Transverse colon (tissue), 4 donors: ENCODE measurements around the gene TIMD4. TPM values are rescaled to one million over a fixed set of nuclear protein-coding genes. Genes with fewer than 3 reads are reported as not detected.
"Not testable (repeated sequence)": the region's sequence is repeated elsewhere in the genome, so short reads cannot be mapped to it uniquely, and the experiment has no call there.

ENCODE experiments used
- DNase-seq: peaks from one replicate; pipeline ENCODE4 v3.0.0-alpha.2; 2019
- H3K27ac ChIP-seq, 4 donors: fragments of 200-600 bp; sonication (generic); 2 replicates each; pipeline ENCODE4 v1.5.1; 2016 to 2018; ENCODE audit warnings: inconsistent platforms in 4 of 4
- H3K27me3 ChIP-seq: fragments of 200-600 bp; sonication (generic); 2 replicates; pipeline ENCODE4 v1.5.1; 2017; ENCODE audit warnings: inconsistent platforms
- H3K36me3 ChIP-seq, 4 donors: fragments of 200-600 bp; sonication (generic); 2 replicates each; pipeline ENCODE4 v1.5.1; 2017 to 2019; ENCODE audit warnings: inconsistent platforms in 4 of 4
- H3K4me1 ChIP-seq, 4 donors: fragments of 200-600 bp; sonication (generic); 2 replicates each; pipeline ENCODE4 v1.5.1; 2017 to 2020; ENCODE audit warnings: inconsistent platforms in 4 of 4
- H3K4me3 ChIP-seq, 4 donors: fragments of 200-600 bp; sonication (generic); 1 replicate in 1 of 4; 2 replicates in 3 of 4; pipeline versions ENCODE4 v1.5.1 to v1.6.1; 2017 to 2019; ENCODE audit warnings: inconsistent platforms in 4 of 4
- H3K9me3 ChIP-seq, 2 donors: fragments of 200-600 bp; sonication (generic); 2 replicates each; pipeline ENCODE4 v1.5.1; 2017 to 2019; ENCODE audit warnings: inconsistent platforms in 2 of 2
- EP300 ChIP-seq: sonication (generic); formaldehyde crosslinking; IDR thresholded peaks from one replicate; pipeline ENCODE4 v1.6.1; 2017; ENCODE audit warnings: antibody characterized with exemption, low read depth
- POLR2A ChIP-seq: fragments of 450-650 bp; IDR thresholded peaks from one replicate; pipeline ENCODE4 v1.6.1; 2016; ENCODE audit warnings: antibody characterized with exemption, mild to moderate bottlenecking, moderate library complexity
- POLR2AphosphoS5 ChIP-seq, 3 donors: sonication (generic); formaldehyde crosslinking; IDR thresholded peaks; one replicate each; pipeline ENCODE4 v1.6.1; 2016; ENCODE audit warnings: antibody characterized with exemption in 3 of 3
- WGBS, 2 donors: methylation state at CpG; one replicate each; pipeline ENCODE4 v1.1.5; 2018; ENCODE audit warnings: low coverage in 1 of 2; 5-methylcytosine and 5-hydroxymethylcytosine counted together
- in situ Hi-C, 4 donors: fragments of 200-750 bp; cut with MboI; loops; one replicate each; pipeline versions ENCODE4 v1.15.0 to v1.15.1; 2017; ENCODE audit warnings: low sequenced_read_pairs in 3 of 4, low pct_ligation_motif_present in 1 of 4, low pct_unique_long_range_greater_than_20kb in 1 of 4
- intact Hi-C: fragments of 100-400 bp; cut with DNase I; formaldehyde crosslinking; loops from one replicate; pipeline ENCODE4 v1.15.1; 2023; ENCODE audit warnings: low total_unique reads
- total RNA-seq, 4 donors: library from RNA; depleted of rRNA; stranded (reverse); fragments of >200 nt; gene quantifications; one replicate each; pipeline ENCODE4 v1.1.0, GENCODE V29; 2016
- TF ChIP-seq, protein P1 (sequence below), 5 experiments: fragments of 200-600 bp in 3 of 5; fragments of 450-650 bp in 2 of 5; sonication (generic) in 3 of 5; IDR thresholded peaks; 1 replicate in 2 of 5; 2 replicates in 3 of 5; pipeline ENCODE4 v1.5.1; 2016 to 2017; ENCODE audit warnings: antibody characterized with exemption in 5 of 5, inconsistent platforms in 3 of 5, mild to moderate bottlenecking in 2 of 5, moderate library complexity in 1 of 5

TIMD4 gene
- total RNA-seq, 4 donors from 2014 or later: 1.4 to 3.0 (median 2.3) TPM

GRCh38 chr5:156949424-156949823 is 13.6 kb downstream of the TIMD4 start:
- Histone ChIP-seq H3K4me1 (no peaks in the 10 kb centered on the region), H3K4me3 (no peak overlapping the region), H3K9me3 (no peaks in the 10 kb centered on the region), H3K36me3 (no peaks in the 10 kb centered on the region), H3K27me3 (no peaks in the 10 kb centered on the region), H3K27ac (no peak overlapping the region)
- in situ Hi-C loops: no loop called here
- no peak for TF ChIP-seq POLR2A
- TF ChIP-seq, protein P1, sequence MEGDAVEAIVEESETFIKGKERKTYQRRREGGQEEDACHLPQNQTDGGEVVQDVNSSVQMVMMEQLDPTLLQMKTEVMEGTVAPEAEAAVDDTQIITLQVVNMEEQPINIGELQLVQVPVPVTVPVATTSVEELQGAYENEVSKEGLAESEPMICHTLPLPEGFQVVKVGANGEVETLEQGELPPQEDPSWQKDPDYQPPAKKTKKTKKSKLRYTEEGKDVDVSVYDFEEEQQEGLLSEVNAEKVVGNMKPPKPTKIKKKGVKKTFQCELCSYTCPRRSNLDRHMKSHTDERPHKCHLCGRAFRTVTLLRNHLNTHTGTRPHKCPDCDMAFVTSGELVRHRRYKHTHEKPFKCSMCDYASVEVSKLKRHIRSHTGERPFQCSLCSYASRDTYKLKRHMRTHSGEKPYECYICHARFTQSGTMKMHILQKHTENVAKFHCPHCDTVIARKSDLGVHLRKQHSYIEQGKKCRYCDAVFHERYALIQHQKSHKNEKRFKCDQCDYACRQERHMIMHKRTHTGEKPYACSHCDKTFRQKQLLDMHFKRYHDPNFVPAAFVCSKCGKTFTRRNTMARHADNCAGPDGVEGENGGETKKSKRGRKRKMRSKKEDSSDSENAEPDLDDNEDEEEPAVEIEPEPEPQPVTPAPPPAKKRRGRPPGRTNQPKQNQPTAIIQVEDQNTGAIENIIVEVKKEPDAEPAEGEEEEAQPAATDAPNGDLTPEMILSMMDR (IDR thresholded peaks at IDR 0.05): no peak
- no peak for TF ChIP-seq EP300
- TF ChIP-seq POLR2AphosphoS5 (IDR thresholded peaks at IDR 0.05): no peak
- DNase-seq: no peak
- intact Hi-C loops: no loop called here

- TF ChIP-seq POLR2A (no peak), POLR2AphosphoS5 (IDR thresholded peaks at IDR 0.05) (no peak), EP300 (no peak)
- TF ChIP-seq, protein P1 (IDR thresholded peaks at IDR 0.05): no peak
- Histone ChIP-seq H3K4me3 (no peak overlapping the region), H3K27me3 (no peaks in the 10 kb centered on the region), H3K4me1 (no peaks in the 10 kb centered on the region), H3K27ac (no peak overlapping the region), H3K36me3 (no peaks in the 10 kb centered on the region), H3K9me3 (no peaks in the 10 kb centered on the region)
- in situ Hi-C loops: no loop called here
- 84% methylated on average over 3 of the region's 3 CpGs; no CpG with 5 or more reads in 1 of the 2 donors for WGBS, 2 donors
- DNase-seq: no peak
- intact Hi-C loops: no loop called here
Measured at GRCh38 chr5:156947925-156948324, 15.1 kb downstream of the TIMD4 start.

- 35 to 50% methylated on average over 1 to 2 of the region's 2 CpGs for WGBS, 2 donors
- intact Hi-C loops (no loop called here), in situ Hi-C loops (no loop called here)
- H3K9me3 ChIP-seq: no peaks in the 10 kb centered on the region
- no peaks in the 10 kb centered on the region for H3K27me3 ChIP-seq
- DNase-seq: peak; percentile 23
- H3K36me3 ChIP-seq: no peaks in the 10 kb centered on the region
- H3K4me3 ChIP-seq: no peak overlapping the region
- TF ChIP-seq, protein P1 (IDR thresholded peaks at IDR 0.05): no peak
- no peaks in the 10 kb centered on the region for H3K4me1 ChIP-seq
- no peak overlapping the region for H3K27ac ChIP-seq
Measured at GRCh38 chr5:156942064-156942463, 21.0 kb downstream of the TIMD4 start.

DNA sequence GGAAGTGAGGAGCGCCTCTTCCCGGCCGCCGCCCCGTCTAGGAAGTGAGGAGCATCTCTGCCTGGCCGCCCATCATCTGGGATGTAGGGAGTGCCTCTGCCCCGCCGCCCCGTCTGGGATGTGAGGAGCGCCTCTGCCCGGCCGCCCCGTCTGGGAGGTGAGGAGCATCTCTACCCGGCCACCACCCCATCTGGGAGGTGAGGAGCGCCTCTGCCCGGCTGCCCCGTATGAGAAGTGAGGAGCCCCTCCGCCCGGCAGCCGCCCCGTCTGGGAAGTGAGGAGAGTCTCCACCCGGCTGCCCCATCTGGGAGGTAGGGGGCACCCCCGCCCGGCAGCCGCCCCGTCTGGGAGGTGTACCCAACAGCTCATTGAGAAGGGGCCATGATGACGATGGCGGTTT is 22.6 kb downstream of the TIMD4 start:
- H3K27me3 ChIP-seq, H3K9me3 ChIP-seq, H3K36me3 ChIP-seq, DNase-seq, H3K27ac ChIP-seq, in situ Hi-C loops, H3K4me1 ChIP-seq, intact Hi-C loops, H3K4me3 ChIP-seq: not testable (repeated sequence)
- 98 to 100% methylated on average over 7 to 20 of the region's 28 CpGs for WGBS, 2 donors

DNA sequence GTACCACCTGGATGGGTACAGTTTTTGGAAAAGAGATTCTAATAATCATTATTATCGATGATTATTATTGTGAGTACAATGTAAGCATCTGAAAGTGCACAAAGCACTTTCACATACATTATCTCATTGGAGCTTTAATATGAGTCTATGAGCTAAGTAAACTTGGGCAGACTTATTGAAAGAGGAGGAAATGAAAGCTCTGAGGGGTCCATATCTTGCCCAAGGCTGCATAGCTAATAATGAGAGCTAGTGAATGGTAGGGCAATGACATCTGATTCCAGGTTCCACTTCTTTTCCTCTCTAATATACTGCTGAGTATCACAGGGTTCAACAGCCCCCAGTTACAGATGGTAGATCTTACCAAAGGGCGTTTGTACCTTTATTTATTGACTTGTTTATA is 26.1 kb downstream of the TIMD4 start:
- Histone ChIP-seq H3K36me3 (no peaks in the 10 kb centered on the region), H3K4me3 (no peak overlapping the region), H3K4me1 (no peaks in the 10 kb centered on the region), H3K9me3 (no peaks in the 10 kb centered on the region), H3K27me3 (no peaks in the 10 kb centered on the region), H3K27ac (no peak overlapping the region)
- WGBS, 2 donors: 70 to 78% methylated on average over 2 of the region's 2 CpGs
- no peak for TF ChIP-seq EP300
- TF ChIP-seq, protein P1 (IDR thresholded peaks at IDR 0.05): no peak
- no peak for TF ChIP-seq POLR2AphosphoS5 (IDR thresholded peaks at IDR 0.05)
- no peak for TF ChIP-seq POLR2A
- no peak for DNase-seq
- intact Hi-C loops: no loop called here
- in situ Hi-C loops: no loop called here
